ENCODE measurements around the gene GPC6.
A peak's percentile ranks its signal among the peaks of the same experiment; 100 is the strongest.

The GPC6 gene

GRCh38 chr13:94329754-94330551, 1103.3 kb downstream of the GPC6 start:
- TF ChIP-seq CTCF (conservative IDR thresholded peaks at IDR 0.05; ENCODE audit: low read depth, low read length): no peak
- no peak overlapping the region for H3K4me3 ChIP-seq (ENCODE audit: low read length)
- DNase-seq (ENCODE audit: low read depth): peak; percentile 67

- no peak overlapping the region for H3K4me3 ChIP-seq (ENCODE audit: low read length)
- TF ChIP-seq CTCF (conservative IDR thresholded peaks at IDR 0.05; ENCODE audit: low read depth, low read length): no peak
- DNase-seq (ENCODE audit: low read depth): no peak
These were observed 1104.0 kb downstream of the GPC6 start for GRCh38 chr13:94330552-94331071.

GRCh38 chr13:94331281-94331680, 1104.7 kb downstream of the GPC6 start:
- TF ChIP-seq CTCF (conservative IDR thresholded peaks at IDR 0.05; ENCODE audit: low read depth, low read length): no peak
- H3K4me3 ChIP-seq (ENCODE audit: low read length): no peak overlapping the region
- DNase-seq (ENCODE audit: low read depth): no peak

GRCh38 chr13:94332359-94333096, 1105.9 kb downstream of the GPC6 start:
- TF ChIP-seq CTCF (conservative IDR thresholded peaks at IDR 0.05; ENCODE audit: low read depth, low read length): no peak
- no peak for DNase-seq (ENCODE audit: low read depth)

GRCh38 chr13:94333131-94333820, 1106.7 kb downstream of the GPC6 start:
- no peak for TF ChIP-seq CTCF (conservative IDR thresholded peaks at IDR 0.05; ENCODE audit: low read depth, low read length)
- H3K4me3 ChIP-seq (ENCODE audit: low read length): no peak overlapping the region
- DNase-seq (ENCODE audit: low read depth): no peak

More at GRCh38 chr13:94332359-94333096, 1105.9 kb downstream of the GPC6 start:
- H3K4me3 ChIP-seq (ENCODE audit: low read length): no peak overlapping the region

GRCh38 chr13:94335761-94336526, 1109.3 kb downstream of the GPC6 start:
- peak; percentile 44 for DNase-seq (ENCODE audit: low read depth)
- no peak for TF ChIP-seq CTCF (conservative IDR thresholded peaks at IDR 0.05; ENCODE audit: low read depth, low read length)
- H3K4me3 ChIP-seq (ENCODE audit: low read length): no peak overlapping the region
